ENCODE measurements around the gene RIN1. TPM values are rescaled to one million over a fixed set of nuclear protein-coding genes. Genes with fewer than 3 reads are reported as not detected.
A peak's percentile ranks its signal among the peaks of the same experiment; 100 is the strongest.

Gene RIN1
- total RNA-seq, 1 experiment from 2014 or later: 11.7 TPM

GRCh38 chr11:66365711-66366619, 29.7 kb upstream of the RIN1 start:
- intact Hi-C loops (cut with micrococcal nuclease; ENCODE audit: unreplicated experiment): no loop called here
- Histone ChIP-seq H3K4me3 (ENCODE audit: low read depth, low read length) (no peak overlapping the region), H3K36me3 (ENCODE audit: control insufficient read depth, insufficient read depth, low read length) (peaks cover 5% of the 10 kb centered on the region; the same call in 1 of the 2 replicates), H3K9me3 (no peaks in the 10 kb centered on the region), H3K4me1 (peaks cover 10% of the 10 kb centered on the region), H3K27me3 (replicated peaks; ENCODE audit: control insufficient read depth, insufficient read depth, low read length) (no peaks in the 10 kb centered on the region)
- no peak for TF ChIP-seq CTCF (IDR thresholded peaks at IDR 0.05; ENCODE audit: insufficient read depth in 1 of 2, low read depth in 1 of 2, low read length in 1 of 2, severe bottlenecking in 1 of 2, unreplicated experiment in 1 of 2)
- CTCF ChIA-PET: interaction anchor here (0.6 to 1.6 kb wide), 2 partner anchors 20 to 1242 kb away, joined by 3 to 6 read pairs; no protein-coding TSS in a partner anchor
- peaks cover 16% of the 10 kb centered on the region for H3K4me1 Mint-ChIP-seq (ENCODE audit: low read depth, unreplicated experiment)
- no peaks in the 10 kb centered on the region for H3K9me3 Mint-ChIP-seq (ENCODE audit: unreplicated experiment)
- H3K27ac Mint-ChIP-seq (ENCODE audit: unreplicated experiment): peak overlapping the region; percentile 57
- H3K27me3 Mint-ChIP-seq (ENCODE audit: insufficient read depth, unreplicated experiment): no peaks in the 10 kb centered on the region
- BruUV-seq (replicated peaks): TSS peak; percentile 4
- peaks cover 94% of the 10 kb centered on the region for H3K36me3 Mint-ChIP-seq (ENCODE audit: insufficient read depth, unreplicated experiment)
- POLR2A ChIA-PET: interaction anchor here (1.1 kb wide), 1 partner anchor 77 kb away, joined by 3 read pairs; the partner anchor contains the start of gene YIF1A
- H3K4me3 Mint-ChIP-seq (ENCODE audit: unreplicated experiment): peak overlapping the region; percentile 49
- DNase-seq: peak in 1 of 2 experiments; percentile 44

GRCh38 chr11:66365166-66365565, 28.9 kb upstream of the RIN1 start:
- BruUV-seq (replicated peaks): no TSS peak
- H3K4me3 ChIP-seq (ENCODE audit: low read depth, low read length): no peak overlapping the region
- no peaks in the 10 kb centered on the region for H3K27me3 Mint-ChIP-seq (ENCODE audit: insufficient read depth, unreplicated experiment)
- H3K4me3 Mint-ChIP-seq (ENCODE audit: unreplicated experiment): no peak overlapping the region
- no peaks in the 10 kb centered on the region for H3K9me3 ChIP-seq
- peaks cover 100% of the 10 kb centered on the region for H3K36me3 Mint-ChIP-seq (ENCODE audit: insufficient read depth, unreplicated experiment)
- intact Hi-C loops (cut with micrococcal nuclease; ENCODE audit: unreplicated experiment): no loop called here
- H3K27ac Mint-ChIP-seq (ENCODE audit: unreplicated experiment): peak overlapping the region; percentile 57
- peaks cover 14% of the 10 kb centered on the region for H3K4me1 Mint-ChIP-seq (ENCODE audit: low read depth, unreplicated experiment)
- peak in 1 of 2 experiments; percentile 33 for DNase-seq
- TF ChIP-seq CTCF (IDR thresholded peaks at IDR 0.05; ENCODE audit: insufficient read depth in 1 of 2, low read depth in 1 of 2, low read length in 1 of 2, severe bottlenecking in 1 of 2, unreplicated experiment in 1 of 2): no peak
- POLR2A ChIA-PET: interaction anchor here (1.1 kb wide), 1 partner anchor 76 kb away, joined by 3 read pairs; the partner anchor contains the start of gene YIF1A
- no peaks in the 10 kb centered on the region for H3K27me3 ChIP-seq (replicated peaks; ENCODE audit: control insufficient read depth, insufficient read depth, low read length)
- H3K9me3 Mint-ChIP-seq (ENCODE audit: unreplicated experiment): no peaks in the 10 kb centered on the region
- CTCF ChIA-PET: interaction anchor here (0.9 to 1.6 kb wide), 2 partner anchors 21 to 53 kb away, joined by 4 to 6 read pairs; no protein-coding TSS in a partner anchor
- H3K4me1 ChIP-seq: peaks cover 7% of the 10 kb centered on the region
- H3K36me3 ChIP-seq (ENCODE audit: control insufficient read depth, insufficient read depth, low read length): peaks cover 7% of the 10 kb centered on the region; the same call in 1 of the 2 replicates

DNA sequence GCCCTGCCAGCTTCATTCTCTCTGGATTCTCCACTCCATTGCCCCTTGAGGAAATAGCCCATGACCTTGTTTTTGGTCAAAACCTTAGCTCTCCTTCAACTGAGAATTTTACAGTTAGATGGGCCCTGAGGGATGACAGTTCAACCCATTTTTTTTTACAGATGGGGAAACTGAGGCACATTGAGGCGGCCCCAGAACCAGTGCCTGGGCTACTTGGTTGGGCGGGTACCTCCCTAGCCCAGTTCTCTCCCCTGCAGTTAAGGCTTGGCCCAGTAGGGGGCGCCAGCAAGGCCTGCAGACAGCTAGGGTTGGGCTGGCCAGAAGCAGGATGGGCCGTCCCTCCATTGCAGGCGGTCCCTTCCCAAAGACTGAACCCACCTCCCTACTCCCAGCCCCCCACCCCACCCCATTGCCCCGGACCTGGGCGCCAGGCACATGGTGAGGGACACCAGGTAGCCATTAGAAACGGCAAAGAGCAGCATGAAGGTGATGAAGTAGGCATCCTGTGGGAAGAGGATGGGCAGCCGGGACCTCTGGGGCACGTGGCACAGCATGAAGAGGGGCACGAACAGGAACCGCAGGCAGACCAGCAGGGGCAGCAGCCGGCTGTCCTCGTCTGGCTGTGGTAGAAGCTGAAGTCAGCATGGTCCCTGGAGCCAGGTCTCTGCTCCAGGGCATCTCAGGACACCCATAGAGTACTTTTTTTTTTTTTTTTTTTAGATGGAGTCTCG, 27.7 kb upstream of the RIN1 start:
- ChIA-PET CTCF (interaction anchor here (0.6 kb wide), 2 partner anchors 53 to 264 kb away, joined by 3 to 4 read pairs; no protein-coding TSS in a partner anchor), POLR2A (interaction anchor here (1.1 kb wide), 1 partner anchor 10 kb away, joined by 3 read pairs; no protein-coding TSS in a partner anchor)
- H3K4me1 ChIP-seq: peaks cover 9% of the 10 kb centered on the region
- Mint-ChIP-seq H3K27me3 (ENCODE audit: insufficient read depth, unreplicated experiment) (no peaks in the 10 kb centered on the region), H3K36me3 (ENCODE audit: insufficient read depth, unreplicated experiment) (peaks cover 100% of the 10 kb centered on the region), H3K9me3 (ENCODE audit: unreplicated experiment) (no peaks in the 10 kb centered on the region), H3K4me1 (ENCODE audit: low read depth, unreplicated experiment) (peaks cover 12% of the 10 kb centered on the region), H3K4me3 (ENCODE audit: unreplicated experiment) (no peak overlapping the region), H3K27ac (ENCODE audit: unreplicated experiment) (peak overlapping the region; percentile 48)
- peak; percentile 88 to 90 for TF ChIP-seq CTCF (IDR thresholded peaks at IDR 0.05; ENCODE audit: insufficient read depth in 1 of 2, low read depth in 1 of 2, low read length in 1 of 2, severe bottlenecking in 1 of 2, unreplicated experiment in 1 of 2)
- BruUV-seq (replicated peaks): no TSS peak
- H3K27me3 ChIP-seq (replicated peaks; ENCODE audit: control insufficient read depth, insufficient read depth, low read length): no peaks in the 10 kb centered on the region
- DNase-seq: peak; percentile 75 to 83
- H3K36me3 ChIP-seq (ENCODE audit: control insufficient read depth, insufficient read depth, low read length): peaks cover 7% of the 10 kb centered on the region; the same call in 1 of the 2 replicates
- H3K9me3 ChIP-seq: no peaks in the 10 kb centered on the region
- intact Hi-C loops (cut with micrococcal nuclease; ENCODE audit: unreplicated experiment): no loop called here
- H3K4me3 ChIP-seq (ENCODE audit: low read depth, low read length): no peak overlapping the region

Measured in Caco-2 (cell line).